ENCODE measurements around the gene C1orf159.

The C1orf159 gene

GRCh38 chr1:1099506-1100183 is 16.2 kb downstream of the C1orf159 start:
- no peak for TF ChIP-seq GATA2 (IDR thresholded peaks at IDR 0.05; ENCODE audit: low read depth, low read length)
- no peak for TF ChIP-seq GATA3 (IDR thresholded peaks at IDR 0.05; ENCODE audit: low read depth, low read length)

GRCh38 chr1:1098681-1099421 is 17.0 kb downstream of the C1orf159 start:
- no peak for TF ChIP-seq GATA2 (IDR thresholded peaks at IDR 0.05; ENCODE audit: low read depth, low read length)
- no peak for TF ChIP-seq GATA3 (IDR thresholded peaks at IDR 0.05; ENCODE audit: low read depth, low read length)

GRCh38 chr1:1094981-1095380 is 20.9 kb downstream of the C1orf159 start:
- TF ChIP-seq GATA3 (IDR thresholded peaks at IDR 0.05; ENCODE audit: low read depth, low read length) (no peak), GATA2 (IDR thresholded peaks at IDR 0.05; ENCODE audit: low read depth, low read length) (no peak)

- TF ChIP-seq GATA2 (IDR thresholded peaks at IDR 0.05; ENCODE audit: low read depth, low read length) (no peak), GATA3 (IDR thresholded peaks at IDR 0.05; ENCODE audit: low read depth, low read length) (no peak)
Observed at GRCh38 chr1:1093610-1093943, 22.3 kb downstream of the C1orf159 start.

- TF ChIP-seq GATA3 (IDR thresholded peaks at IDR 0.05; ENCODE audit: low read depth, low read length) (no peak), GATA2 (IDR thresholded peaks at IDR 0.05; ENCODE audit: low read depth, low read length) (no peak)
Observed at GRCh38 chr1:1092894-1093609, 22.8 kb downstream of the C1orf159 start.

GRCh38 chr1:1092149-1092855 is 23.6 kb downstream of the C1orf159 start:
- no peak for TF ChIP-seq GATA2 (IDR thresholded peaks at IDR 0.05; ENCODE audit: low read depth, low read length)
- TF ChIP-seq GATA3 (IDR thresholded peaks at IDR 0.05; ENCODE audit: low read depth, low read length) = no peak

GRCh38 chr1:1091344-1092148 is 24.3 kb downstream of the C1orf159 start:
- TF ChIP-seq GATA2 (IDR thresholded peaks at IDR 0.05; ENCODE audit: low read depth, low read length) (no peak), GATA3 (IDR thresholded peaks at IDR 0.05; ENCODE audit: low read depth, low read length) (no peak)

GRCh38 chr1:1090424-1091343 is 25.2 kb downstream of the C1orf159 start:
- TF ChIP-seq GATA3 (IDR thresholded peaks at IDR 0.05; ENCODE audit: low read depth, low read length) (no peak), GATA2 (IDR thresholded peaks at IDR 0.05; ENCODE audit: low read depth, low read length) (no peak)

GRCh38 chr1:1089731-1090423 is 26.0 kb downstream of the C1orf159 start:
- TF ChIP-seq GATA3 (IDR thresholded peaks at IDR 0.05; ENCODE audit: low read depth, low read length) (no peak), GATA2 (IDR thresholded peaks at IDR 0.05; ENCODE audit: low read depth, low read length) (no peak)

- no peak for TF ChIP-seq GATA2 (IDR thresholded peaks at IDR 0.05; ENCODE audit: low read depth, low read length)
- no peak for TF ChIP-seq GATA3 (IDR thresholded peaks at IDR 0.05; ENCODE audit: low read depth, low read length)
Observed at GRCh38 chr1:1088801-1089680, 26.8 kb downstream of the C1orf159 start.

Data from SH-SY5Y (cell line).